NCI-H146 (cell line): ENCODE measurements around the gene CNTN1.

Experiments used
- DNase-seq: peaks from one replicate; lab custom pipeline; 2025; lab: John Stamatoyannopoulos, UW

CNTN1 gene

DNA sequence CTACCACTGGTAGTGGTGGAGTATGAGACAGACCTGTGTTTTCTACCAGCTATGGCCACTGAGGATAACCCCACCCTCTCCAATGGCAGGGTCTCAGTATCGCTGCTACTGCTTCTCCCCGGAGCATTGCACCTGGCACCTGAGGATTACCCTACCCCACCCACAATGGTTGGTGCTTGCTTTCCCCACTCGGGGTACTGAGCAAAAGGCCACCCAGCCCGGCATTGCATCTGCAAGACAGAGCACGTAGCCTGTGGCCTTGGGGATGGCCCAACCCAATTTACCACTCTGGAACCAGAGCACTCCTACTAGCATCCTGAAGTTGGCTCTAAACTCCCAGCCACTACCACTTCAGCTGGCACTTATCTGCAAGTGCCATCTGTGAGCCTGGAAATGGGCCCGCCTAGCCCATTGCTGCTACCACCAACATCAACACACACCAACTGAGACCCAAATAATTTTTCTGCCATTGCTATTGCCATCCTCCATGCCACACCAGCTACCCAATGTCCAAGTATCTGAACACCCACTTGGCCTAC, 145.7 kb downstream of the CNTN1 start:
- no peak for DNase-seq

- no peak for DNase-seq
Observed at GRCh38 chr12:40843495-40843894, 151.3 kb downstream of the CNTN1 start.

- no peak for DNase-seq
Observed at GRCh38 chr12:40853221-40853620, 161.0 kb downstream of the CNTN1 start.

GRCh38 chr12:40854604-40855003, 162.4 kb downstream of the CNTN1 start:
- DNase-seq: no peak

- no peak for DNase-seq
Observed at GRCh38 chr12:40864891-40865290, 172.7 kb downstream of the CNTN1 start.

- DNase-seq: no peak
Observed at GRCh38 chr12:40870981-40871380, 178.7 kb downstream of the CNTN1 start.

- DNase-seq: no peak
Observed at GRCh38 chr12:40874868-40875267, 182.6 kb downstream of the CNTN1 start.

DNA sequence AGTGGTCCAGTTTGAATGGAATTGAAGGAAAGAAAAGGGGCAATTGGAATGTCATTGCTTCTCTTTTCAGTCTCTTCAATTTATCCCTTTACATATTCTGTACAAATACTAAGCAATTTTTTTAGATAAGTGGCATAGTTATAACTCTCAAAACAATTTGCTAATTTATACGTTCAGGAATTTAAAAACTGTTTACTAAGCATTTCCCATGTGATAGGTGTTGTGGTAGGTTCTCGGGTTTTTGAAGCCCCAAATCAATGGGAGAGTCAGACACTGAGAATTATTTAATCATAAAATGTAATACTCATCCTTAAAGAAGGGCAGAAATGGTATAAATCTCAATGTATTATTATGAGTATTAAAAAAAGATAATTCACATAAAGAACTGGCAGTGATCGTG, 197.1 kb downstream of the CNTN1 start:
- DNase-seq: no peak

DNA sequence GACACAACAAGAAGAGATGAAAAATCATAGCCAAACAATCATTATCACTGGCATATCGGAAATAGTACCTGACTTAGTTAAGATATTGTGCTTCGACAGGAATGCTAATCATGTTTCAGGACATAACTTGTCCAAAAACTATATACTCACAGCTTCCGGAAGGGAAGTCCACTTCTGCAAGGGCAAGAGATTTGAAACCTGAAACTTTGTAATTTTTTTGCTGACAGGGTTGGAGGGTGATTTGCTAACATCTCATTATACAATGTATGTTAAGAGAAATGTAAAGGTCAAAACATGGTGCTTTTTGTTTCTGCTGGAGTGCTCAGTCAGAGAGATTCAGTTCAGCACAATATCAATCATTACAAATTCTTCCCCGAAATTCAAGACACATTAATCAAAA, 200.3 kb downstream of the CNTN1 start:
- no peak for DNase-seq

DNA sequence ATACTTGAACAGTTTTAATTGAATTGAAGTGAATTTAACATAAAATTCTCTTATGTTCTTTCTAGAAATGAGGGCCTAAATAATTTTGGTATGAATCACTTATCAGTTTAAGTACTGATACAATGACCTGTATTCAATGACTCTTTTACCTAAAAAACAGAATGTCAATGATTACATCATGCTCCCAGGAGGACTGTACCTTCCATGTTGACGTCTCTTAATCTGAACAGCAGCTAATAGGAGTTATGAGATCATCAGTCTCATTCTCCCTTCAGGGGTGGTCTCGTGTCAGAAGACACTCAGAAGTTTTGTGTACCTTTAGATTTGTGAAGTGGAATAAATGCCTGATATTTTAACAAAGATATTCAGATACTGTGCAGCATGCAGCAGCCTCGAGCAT, 206.3 kb downstream of the CNTN1 start:
- DNase-seq: no peak

DNA sequence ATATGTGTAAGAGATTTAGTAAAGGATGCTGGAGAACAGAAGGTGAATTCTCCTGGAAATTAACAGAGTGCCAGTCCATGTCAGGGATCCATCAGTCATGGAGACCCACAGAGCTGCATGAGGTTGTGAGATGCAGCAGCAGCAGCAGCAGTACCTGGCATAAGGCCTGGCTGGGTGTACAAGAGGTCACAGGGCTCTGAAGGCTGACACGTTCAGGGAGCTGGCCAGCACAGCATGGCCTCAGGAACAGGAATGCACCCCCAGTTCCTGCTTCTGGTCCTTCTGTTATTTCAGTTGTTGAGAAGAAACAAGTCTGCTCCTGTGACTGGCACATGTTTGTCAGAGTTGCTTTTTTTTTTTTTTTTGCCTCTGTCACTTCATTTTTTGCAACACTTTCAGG, 210.8 kb downstream of the CNTN1 start:
- no peak for DNase-seq

DNA sequence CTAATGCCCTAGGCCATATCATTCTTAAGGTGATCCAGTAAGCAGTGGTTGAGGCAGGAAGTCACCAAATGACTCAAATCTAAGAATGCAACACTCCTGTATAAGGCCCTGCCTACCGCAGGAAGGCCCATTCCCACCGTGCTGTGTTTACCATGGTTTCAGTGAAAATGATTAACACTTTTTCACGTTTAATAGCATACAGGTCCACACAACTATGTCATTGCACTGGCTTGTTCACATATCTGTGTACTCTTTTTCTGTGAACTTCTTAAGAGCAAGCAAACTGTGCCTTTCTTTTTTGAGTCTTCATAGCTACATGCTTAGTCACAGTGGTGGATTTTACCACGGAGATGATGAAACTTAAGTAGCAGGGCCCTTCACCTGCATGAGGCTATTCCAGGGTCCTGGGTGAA, 214.9 kb downstream of the CNTN1 start:
- DNase-seq: no peak

- DNase-seq: no peak
Observed at GRCh38 chr12:40911676-40912075, 219.4 kb downstream of the CNTN1 start.

GRCh38 chr12:40915172-40915571, 222.9 kb downstream of the CNTN1 start:
- DNase-seq: no peak

DNA sequence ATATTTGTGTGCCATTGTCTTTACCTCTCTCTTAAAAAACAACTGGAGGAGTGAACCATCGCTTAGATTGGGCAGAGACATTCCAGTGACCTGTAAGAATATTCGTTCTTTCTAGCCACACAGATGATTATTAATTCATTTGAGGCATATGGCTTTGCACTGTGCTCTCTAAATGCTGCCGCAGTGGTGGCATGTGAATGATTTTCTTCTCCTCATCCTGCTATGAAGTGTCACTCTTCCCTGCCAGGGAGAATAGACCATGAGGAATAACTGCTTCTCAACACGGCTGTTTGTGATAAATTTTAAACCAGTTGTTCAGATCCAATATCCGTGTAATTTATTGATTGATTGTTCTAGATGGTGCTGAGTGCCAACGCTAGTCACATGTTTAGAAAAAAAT, 225.3 kb downstream of the CNTN1 start:
- no peak for DNase-seq

GRCh38 chr12:40921563-40922163, 229.4 kb downstream of the CNTN1 start:
- DNase-seq: no peak

DNA sequence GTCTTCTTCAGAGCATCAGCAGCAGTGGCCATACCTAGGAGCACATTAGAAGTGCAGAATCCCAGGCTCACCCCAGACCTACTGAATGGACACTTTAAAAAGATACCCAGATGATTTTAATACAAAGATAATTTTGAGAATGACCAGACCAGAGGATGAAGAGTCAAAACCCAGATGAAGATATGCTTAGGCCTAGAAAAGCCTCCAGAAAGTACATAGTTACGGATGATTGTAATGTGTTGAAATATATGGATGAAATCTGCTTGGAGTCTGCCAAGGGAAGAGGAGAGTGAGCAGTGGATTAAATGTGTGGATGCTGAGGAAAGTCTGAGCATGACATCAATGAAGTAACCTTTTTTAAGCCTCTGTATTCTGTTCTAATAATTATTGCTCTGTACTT, 245.7 kb downstream of the CNTN1 start:
- DNase-seq: no peak

GRCh38 chr12:40942326-40942725, 250.1 kb downstream of the CNTN1 start:
- no peak for DNase-seq

GRCh38 chr12:40945772-40946171, 253.5 kb downstream of the CNTN1 start:
- no peak for DNase-seq

- peak; percentile 11 for DNase-seq
Observed at GRCh38 chr12:40946612-40947194, 254.5 kb downstream of the CNTN1 start.

DNA sequence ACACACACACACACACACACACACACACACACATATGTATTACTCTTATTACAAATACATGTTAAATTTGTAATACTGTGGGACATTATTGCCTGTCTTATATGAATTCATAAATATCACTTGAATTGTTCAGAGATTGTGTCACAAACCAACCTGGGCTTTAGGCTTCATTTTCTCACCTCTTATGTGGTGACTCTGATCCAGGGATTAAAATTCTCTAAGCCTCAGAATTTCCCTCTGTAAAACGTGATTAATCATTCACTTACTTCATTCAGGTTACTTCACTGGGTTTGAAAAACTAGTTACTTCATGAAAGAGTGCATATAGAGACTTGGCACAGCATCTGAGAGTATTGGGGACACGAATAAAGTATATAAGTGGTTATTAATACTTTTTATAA, 255.6 kb downstream of the CNTN1 start:
- DNase-seq: no peak

- DNase-seq: no peak
Observed at GRCh38 chr12:40953076-40953475, 260.8 kb downstream of the CNTN1 start.

- DNase-seq: no peak
Observed at GRCh38 chr12:40957417-40957816, 265.2 kb downstream of the CNTN1 start.

DNA sequence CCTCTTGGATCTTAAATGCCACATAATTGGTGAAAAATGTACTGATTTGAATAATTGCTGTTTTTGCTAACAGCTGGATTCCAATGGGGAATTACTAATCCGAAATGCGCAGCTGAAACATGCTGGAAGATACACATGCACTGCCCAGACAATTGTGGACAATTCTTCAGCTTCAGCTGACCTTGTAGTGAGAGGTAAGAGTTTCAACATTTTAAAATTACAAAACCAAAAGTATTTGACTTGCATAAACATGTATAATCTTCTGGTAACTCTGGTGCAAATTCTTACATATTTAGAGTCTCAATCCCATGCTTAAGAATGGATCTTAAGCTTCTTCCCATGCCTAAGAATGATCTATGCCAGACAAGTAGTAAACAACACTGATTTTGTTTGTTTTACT, 266.8 kb downstream of the CNTN1 start:
- DNase-seq: no peak
